CD4-positive, alpha-beta T cell (primary cell): ENCODE data around the gene DHX38. TPM values are rescaled to one million over a fixed set of nuclear protein-coding genes. Genes with fewer than 3 reads are reported as not detected.

Experiments used
- ATAC-seq: fragments of 200-7000 bp; cut with Tn5 transposase; one replicate; pipeline ENCODE4 v1.10.0; 2022; ENCODE audit warnings: mild to moderate bottlenecking; ENCODE audit not compliant: poor library complexity
- CTCF ChIA-PET: fragments of 350-600 bp; sonication (Branson Sonifier 250); formaldehyde crosslinking; loops from one replicate; lab custom pipeline; 2021; ENCODE audit warnings: antibody characterized with exemption, inconsistent platforms; lab: Charles Lee
- POLR2A ChIA-PET: fragments of 350-600 bp; sonication (Branson Sonifier 250); formaldehyde crosslinking; loops from one replicate; lab custom pipeline; 2021; ENCODE audit warnings: antibody characterized with exemption, inconsistent platforms; lab: Charles Lee
- DNase-seq, 14 experiments: peaks; one replicate each; pipeline ENCODE4 v3.0.0-alpha.2; 2013 to 2020; ENCODE audit warnings: mixed read lengths in 2 of 14
- H3K27ac ChIP-seq, 2 donors: one replicate each; pipeline versions ENCODE4 v1.5.1 to v1.7.0; 2013; ENCODE audit warnings: low read length in 2 of 2, low read depth in 1 of 2, mild to moderate bottlenecking in 1 of 2
- H3K27me3 ChIP-seq, 2 experiments: 1 replicate in 1 of 2; 2 replicates in 1 of 2; pipeline versions ENCODE4 v1.6.1 to v1.7.0; 2013; ENCODE audit warnings: low read length in 2 of 2, control low read depth in 1 of 2, mild to moderate bottlenecking in 1 of 2, moderate library complexity in 1 of 2; ENCODE audit not compliant: insufficient read depth in 2 of 2, control insufficient read depth in 1 of 2
- H3K36me3 ChIP-seq: one replicate; pipeline ENCODE4 v1.6.1; 2013; ENCODE audit warnings: low read length, control low read depth; ENCODE audit not compliant: insufficient read depth
- H3K4me1 ChIP-seq: one replicate; pipeline ENCODE4 v1.6.1; 2013; ENCODE audit warnings: low read length, control low read depth; ENCODE audit not compliant: insufficient read depth
- H3K4me3 ChIP-seq: one replicate; pipeline ENCODE4 v1.5.1; 2013; ENCODE audit warnings: mild to moderate bottlenecking, low read length, moderate library complexity
- H3K9me3 ChIP-seq, 2 experiments: 1 replicate in 1 of 2; 2 replicates in 1 of 2; pipeline versions ENCODE4 v1.6.1 to v1.7.0; 2013; ENCODE audit warnings: low read length in 2 of 2, mild to moderate bottlenecking in 2 of 2, control low read depth in 1 of 2, moderate library complexity in 1 of 2; ENCODE audit not compliant: control insufficient read depth in 1 of 2, insufficient read depth in 1 of 2
- H3K27ac Mint-ChIP-seq: one replicate; pipeline ENCODE4 v1.8.0; 2020; ENCODE audit warnings: mixed read lengths
- H3K27me3 Mint-ChIP-seq: one replicate; pipeline ENCODE4 v1.8.0; 2021; ENCODE audit warnings: mixed read lengths
- H3K36me3 Mint-ChIP-seq: one replicate; pipeline ENCODE4 v1.8.0; 2021; ENCODE audit warnings: low read depth, mixed read lengths
- H3K4me1 Mint-ChIP-seq: one replicate; pipeline ENCODE4 v1.8.0; 2021; ENCODE audit warnings: low read depth, mixed read lengths
- H3K4me3 Mint-ChIP-seq: one replicate; pipeline ENCODE4 v1.8.0; 2020; ENCODE audit warnings: mild to moderate bottlenecking, mixed read lengths
- H3K9me3 Mint-ChIP-seq: one replicate; pipeline ENCODE4 v1.8.0; 2020; ENCODE audit warnings: mixed read lengths
- intact Hi-C, 2 experiments: fragments of 100-400 bp; cut with DNase I in 1 of 2; cut with micrococcal nuclease in 1 of 2; formaldehyde crosslinking; loops; one replicate each; pipeline versions ENCODE4 v1.15.1 to v1.9.0; 2023 to 2025; cut with DNase I, micrococcal nuclease
- total RNA-seq, 174 experiments: library from RNA in 2 of 174; stranded (reverse) in 2 of 174; gene quantifications; one replicate each; pipeline ENCODE4 v1.2.3 and lab custom pipeline; 2021 to 2026
- TF ChIP-seq, protein P1 (sequence below): fragments of 200-600 bp; IDR thresholded peaks from one replicate; pipeline ENCODE4 v1.8.0; 2022; ENCODE audit warnings: antibody characterized with exemption, mild to moderate bottlenecking

Gene DHX38
- total RNA-seq, 2 experiments from 2014 or later, result 103 to 109 TPM

DNA sequence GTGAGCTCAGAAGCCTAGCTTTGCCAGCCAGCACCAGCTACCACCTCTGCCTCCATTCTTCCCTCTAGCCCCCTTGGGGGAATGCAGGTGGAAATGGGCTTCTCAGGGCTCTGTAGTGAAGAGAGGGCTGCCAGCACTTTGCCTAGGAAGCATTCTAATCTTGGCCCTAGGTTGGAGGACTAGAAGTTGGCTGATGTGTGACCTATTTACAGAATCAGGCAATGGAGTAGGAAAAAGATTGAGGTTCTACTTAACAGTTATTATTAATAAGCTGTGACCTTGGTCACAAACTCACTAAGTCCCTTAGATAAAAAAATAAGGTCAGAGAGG is 19.9 kb downstream of the DHX38 start:
- intact Hi-C loops, result no loop called here
- CTCF ChIA-PET, result no interaction called here
- no peaks in the 10 kb centered on the region for H3K4me1 ChIP-seq
- H3K27ac ChIP-seq, result no peak overlapping the region
- H3K27me3 Mint-ChIP-seq, result no peaks in the 10 kb centered on the region
- ATAC-seq, result no peak
- no peaks in the 10 kb centered on the region for H3K27me3 ChIP-seq
- H3K4me3 ChIP-seq, result no peak overlapping the region
- H3K27ac Mint-ChIP-seq, result no peak overlapping the region
- H3K9me3 ChIP-seq, result no peaks in the 10 kb centered on the region
- no peaks in the 10 kb centered on the region for H3K9me3 Mint-ChIP-seq
- no peak overlapping the region for H3K4me3 Mint-ChIP-seq
- peaks cover 42% of the 10 kb centered on the region for H3K36me3 ChIP-seq
- DNase-seq, result no peak
- H3K36me3 Mint-ChIP-seq, result peaks cover 62% of the 10 kb centered on the region
- no peaks in the 10 kb centered on the region for H3K4me1 Mint-ChIP-seq
- POLR2A ChIA-PET, result no interaction called here
- TF ChIP-seq, protein P1, sequence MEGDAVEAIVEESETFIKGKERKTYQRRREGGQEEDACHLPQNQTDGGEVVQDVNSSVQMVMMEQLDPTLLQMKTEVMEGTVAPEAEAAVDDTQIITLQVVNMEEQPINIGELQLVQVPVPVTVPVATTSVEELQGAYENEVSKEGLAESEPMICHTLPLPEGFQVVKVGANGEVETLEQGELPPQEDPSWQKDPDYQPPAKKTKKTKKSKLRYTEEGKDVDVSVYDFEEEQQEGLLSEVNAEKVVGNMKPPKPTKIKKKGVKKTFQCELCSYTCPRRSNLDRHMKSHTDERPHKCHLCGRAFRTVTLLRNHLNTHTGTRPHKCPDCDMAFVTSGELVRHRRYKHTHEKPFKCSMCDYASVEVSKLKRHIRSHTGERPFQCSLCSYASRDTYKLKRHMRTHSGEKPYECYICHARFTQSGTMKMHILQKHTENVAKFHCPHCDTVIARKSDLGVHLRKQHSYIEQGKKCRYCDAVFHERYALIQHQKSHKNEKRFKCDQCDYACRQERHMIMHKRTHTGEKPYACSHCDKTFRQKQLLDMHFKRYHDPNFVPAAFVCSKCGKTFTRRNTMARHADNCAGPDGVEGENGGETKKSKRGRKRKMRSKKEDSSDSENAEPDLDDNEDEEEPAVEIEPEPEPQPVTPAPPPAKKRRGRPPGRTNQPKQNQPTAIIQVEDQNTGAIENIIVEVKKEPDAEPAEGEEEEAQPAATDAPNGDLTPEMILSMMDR, result no peak

DNA sequence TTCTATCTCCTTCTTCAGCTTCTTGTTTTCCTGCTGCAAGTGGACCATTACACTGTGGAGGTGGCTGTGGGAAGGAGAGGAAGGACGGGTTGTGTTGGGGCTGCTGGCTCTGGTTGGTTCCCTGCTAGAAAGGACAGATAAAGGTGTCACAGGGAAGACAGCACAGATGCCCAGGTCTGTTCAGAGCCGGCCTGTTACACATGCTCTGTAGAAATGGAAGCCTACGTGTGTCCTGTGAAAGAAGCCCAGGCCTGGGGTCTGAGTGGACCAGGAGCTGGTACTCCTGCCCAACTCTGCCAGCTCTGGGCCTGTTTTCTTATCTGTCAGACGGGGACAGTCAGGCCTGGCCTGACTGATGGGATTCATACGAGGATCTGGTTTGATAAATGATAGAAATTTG is 26.4 kb downstream of the DHX38 start:
- Mint-ChIP-seq H3K9me3 (no peaks in the 10 kb centered on the region), H3K27ac (no peak overlapping the region), H3K4me3 (no peak overlapping the region), H3K36me3 (peaks cover 2% of the 10 kb centered on the region), H3K27me3 (no peaks in the 10 kb centered on the region), H3K4me1 (no peaks in the 10 kb centered on the region)
- no peak overlapping the region for H3K27ac ChIP-seq
- ChIA-PET POLR2A (no interaction called here), CTCF (no interaction called here)
- no peaks in the 10 kb centered on the region for H3K36me3 ChIP-seq
- H3K4me3 ChIP-seq, result no peak overlapping the region
- DNase-seq (no peak), ATAC-seq (no peak)
- intact Hi-C loops, result loop anchor here (10.0 kb wide), 1 partner anchor 1955 kb away; no protein-coding TSS in a partner anchor
- TF ChIP-seq, protein P1, result no peak
- peaks cover 5% of the 10 kb centered on the region for H3K4me1 ChIP-seq
- H3K27me3 ChIP-seq, result no peaks in the 10 kb centered on the region
- no peaks in the 10 kb centered on the region for H3K9me3 ChIP-seq

- H3K36me3 Mint-ChIP-seq, result no peaks in the 10 kb centered on the region
- H3K4me3 Mint-ChIP-seq, result no peak overlapping the region
- no peak overlapping the region for H3K27ac Mint-ChIP-seq
- H3K4me1 Mint-ChIP-seq, result no peaks in the 10 kb centered on the region
- POLR2A ChIA-PET, result no interaction called here
- Histone ChIP-seq H3K9me3 (no peaks in the 10 kb centered on the region), H3K4me1 (peaks cover 6% of the 10 kb centered on the region), H3K27me3 (no peaks in the 10 kb centered on the region), H3K27ac (no peak overlapping the region), H3K36me3 (no peaks in the 10 kb centered on the region), H3K4me3 (no peak overlapping the region)
- CTCF ChIA-PET, result no interaction called here
- H3K27me3 Mint-ChIP-seq, result no peaks in the 10 kb centered on the region
- TF ChIP-seq, protein P1, result no peak
- DNase-seq, result no peak
- H3K9me3 Mint-ChIP-seq, result no peaks in the 10 kb centered on the region
- intact Hi-C loops, result loop anchor here (10.0 kb wide), 1 partner anchor 1958 kb away; no protein-coding TSS in a partner anchor
- no peak for ATAC-seq
Measured at GRCh38 chr16:72122308-72122707, 28.7 kb downstream of the DHX38 start.
